ENCODE results near the gene ALDOB. TPM values are rescaled to one million over a fixed set of nuclear protein-coding genes. Genes with fewer than 3 reads are reported as not detected.

ALDOB gene
- total RNA-seq, 4 donors from 2014 or later, result 0.95 TPM; not detected in 3

GRCh38 chr9:101472891-101473290 lies 37.3 kb upstream of the ALDOB start:
- Histone ChIP-seq H3K9me3 (no peaks in the 10 kb centered on the region), H3K4me3 (no peak overlapping the region), H3K27ac (no peak overlapping the region), H3K27me3 (no peaks in the 10 kb centered on the region), H3K36me3 (no peaks in the 10 kb centered on the region), H3K4me1 (no peaks in the 10 kb centered on the region)
- TF ChIP-seq CTCF (IDR thresholded peaks at IDR 0.05) (no peak), POLR2A (IDR thresholded peaks at IDR 0.05) (no peak)
- intact Hi-C loops (cut with DNase I; ENCODE audit: low total_unique reads), result no loop called here
- DNase-seq, result no peak

GRCh38 chr9:101470929-101471328 lies 35.4 kb upstream of the ALDOB start:
- Histone ChIP-seq H3K9me3 (no peaks in the 10 kb centered on the region), H3K27me3 (no peaks in the 10 kb centered on the region), H3K4me1 (no peaks in the 10 kb centered on the region), H3K4me3 (no peak overlapping the region), H3K27ac (no peak overlapping the region), H3K36me3 (no peaks in the 10 kb centered on the region)
- intact Hi-C loops (cut with DNase I; ENCODE audit: low total_unique reads), result no loop called here
- DNase-seq, result no peak
- TF ChIP-seq POLR2A (IDR thresholded peaks at IDR 0.05) (no peak), CTCF (IDR thresholded peaks at IDR 0.05) (no peak)

GRCh38 chr9:101470021-101470420 lies 34.4 kb upstream of the ALDOB start:
- Histone ChIP-seq H3K36me3 (no peaks in the 10 kb centered on the region), H3K27ac (no peak overlapping the region), H3K9me3 (no peaks in the 10 kb centered on the region), H3K27me3 (no peaks in the 10 kb centered on the region), H3K4me3 (no peak overlapping the region), H3K4me1 (no peaks in the 10 kb centered on the region)
- no peak for DNase-seq
- TF ChIP-seq CTCF (IDR thresholded peaks at IDR 0.05) (no peak), POLR2A (IDR thresholded peaks at IDR 0.05) (no peak)
- intact Hi-C loops (cut with DNase I; ENCODE audit: low total_unique reads), result no loop called here

- intact Hi-C loops (cut with DNase I; ENCODE audit: low total_unique reads), result loop anchor here (10.0 kb wide), 1 partner anchor 56 kb away; no protein-coding TSS in a partner anchor
- DNase-seq, result no peak
Observed at GRCh38 chr9:101469026-101469425, 33.5 kb upstream of the ALDOB start.

GRCh38 chr9:101468116-101468515 lies 32.5 kb upstream of the ALDOB start:
- Histone ChIP-seq H3K27ac (no peak overlapping the region), H3K36me3 (no peaks in the 10 kb centered on the region), H3K27me3 (no peaks in the 10 kb centered on the region), H3K9me3 (no peaks in the 10 kb centered on the region), H3K4me3 (no peak overlapping the region), H3K4me1 (no peaks in the 10 kb centered on the region)
- no peak for DNase-seq
- TF ChIP-seq POLR2A (IDR thresholded peaks at IDR 0.05), result no peak
- no peak for TF ChIP-seq CTCF (IDR thresholded peaks at IDR 0.05)
- intact Hi-C loops (cut with DNase I; ENCODE audit: low total_unique reads), result loop anchor here (10.0 kb wide), 1 partner anchor 57 kb away; no protein-coding TSS in a partner anchor

More at GRCh38 chr9:101469026-101469425, 33.5 kb upstream of the ALDOB start:
- no peak for TF ChIP-seq POLR2A (IDR thresholded peaks at IDR 0.05)
- no peak for TF ChIP-seq CTCF (IDR thresholded peaks at IDR 0.05)
- Histone ChIP-seq H3K4me1 (no peaks in the 10 kb centered on the region), H3K4me3 (no peak overlapping the region), H3K36me3 (no peaks in the 10 kb centered on the region), H3K27ac (no peak overlapping the region), H3K27me3 (no peaks in the 10 kb centered on the region), H3K9me3 (no peaks in the 10 kb centered on the region)

All from uterus (tissue), 4 donors.